Choroid plexus epithelial cell (primary cell): ENCODE data around the gene HOXA3.

Experiments
- DNase-seq: peaks from one replicate; pipeline ENCODE4 v3.0.0-alpha.2; 2010; ENCODE audit warnings: low read depth
- H3K4me3 ChIP-seq: 2 replicates; pipeline ENCODE4 v1.5.1; 2011; ENCODE audit warnings: low read depth, mild to moderate bottlenecking, control low read depth, low read length, moderate library complexity
- TF ChIP-seq, protein P1 (sequence below): conservative IDR thresholded peaks from 2 replicates; pipeline ENCODE4 v1.5.1; 2011; ENCODE audit warnings: low read depth, mild to moderate bottlenecking, control low read depth, inconsistent platforms, low read length, moderate library complexity

The HOXA3 gene

DNA sequence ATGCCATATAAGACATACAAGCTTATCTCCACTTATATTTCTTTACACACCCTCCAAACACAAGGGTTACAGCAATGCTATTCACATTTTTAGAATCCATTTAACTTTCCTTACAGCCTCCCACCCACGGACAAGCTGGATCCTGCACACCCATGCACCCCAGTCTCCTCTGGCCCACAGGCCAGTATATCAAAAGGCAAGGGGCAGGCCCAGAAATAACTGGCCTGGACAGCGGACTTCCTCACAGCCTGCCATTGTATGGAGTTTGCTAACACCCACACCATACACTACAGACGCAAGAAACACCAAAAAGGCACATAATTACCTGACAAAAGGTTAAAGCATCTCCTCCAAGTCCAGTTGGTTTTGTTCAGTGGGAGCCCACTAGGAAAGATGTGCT, 33.8 kb downstream of the HOXA3 start:
- no peak for DNase-seq
- no peak overlapping the region for H3K4me3 ChIP-seq
- TF ChIP-seq, protein P1, sequence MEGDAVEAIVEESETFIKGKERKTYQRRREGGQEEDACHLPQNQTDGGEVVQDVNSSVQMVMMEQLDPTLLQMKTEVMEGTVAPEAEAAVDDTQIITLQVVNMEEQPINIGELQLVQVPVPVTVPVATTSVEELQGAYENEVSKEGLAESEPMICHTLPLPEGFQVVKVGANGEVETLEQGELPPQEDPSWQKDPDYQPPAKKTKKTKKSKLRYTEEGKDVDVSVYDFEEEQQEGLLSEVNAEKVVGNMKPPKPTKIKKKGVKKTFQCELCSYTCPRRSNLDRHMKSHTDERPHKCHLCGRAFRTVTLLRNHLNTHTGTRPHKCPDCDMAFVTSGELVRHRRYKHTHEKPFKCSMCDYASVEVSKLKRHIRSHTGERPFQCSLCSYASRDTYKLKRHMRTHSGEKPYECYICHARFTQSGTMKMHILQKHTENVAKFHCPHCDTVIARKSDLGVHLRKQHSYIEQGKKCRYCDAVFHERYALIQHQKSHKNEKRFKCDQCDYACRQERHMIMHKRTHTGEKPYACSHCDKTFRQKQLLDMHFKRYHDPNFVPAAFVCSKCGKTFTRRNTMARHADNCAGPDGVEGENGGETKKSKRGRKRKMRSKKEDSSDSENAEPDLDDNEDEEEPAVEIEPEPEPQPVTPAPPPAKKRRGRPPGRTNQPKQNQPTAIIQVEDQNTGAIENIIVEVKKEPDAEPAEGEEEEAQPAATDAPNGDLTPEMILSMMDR = no peak

DNA sequence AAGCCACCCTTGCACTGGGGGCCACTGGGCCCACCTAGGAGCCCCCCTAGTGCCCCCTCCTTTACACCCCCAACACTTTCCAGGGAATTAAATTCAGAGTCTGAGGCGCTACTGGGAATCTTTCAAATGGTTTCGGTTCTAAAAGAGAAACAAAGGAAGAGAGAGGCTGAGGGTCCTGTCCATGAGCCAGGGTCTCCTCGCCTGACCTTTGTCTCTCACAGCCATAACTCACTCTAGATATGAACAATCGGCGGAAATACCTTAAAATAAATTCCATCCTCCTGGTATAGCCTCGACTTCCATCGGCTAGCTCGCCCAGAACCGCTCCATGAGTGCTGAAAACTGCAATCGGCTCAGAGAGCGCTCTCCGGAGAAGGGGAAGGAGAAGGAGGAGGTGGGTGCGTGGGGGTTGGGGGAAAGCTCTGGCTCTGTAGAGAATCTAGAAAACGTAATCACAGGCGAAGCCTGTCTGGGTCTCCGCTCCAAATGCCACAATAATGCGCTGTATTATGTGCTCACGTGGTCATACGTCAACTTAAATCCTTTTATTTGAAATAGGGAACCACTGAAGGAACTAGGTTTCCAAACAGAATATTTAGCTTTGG, 34.4 kb downstream of the HOXA3 start:
- no peak overlapping the region for H3K4me3 ChIP-seq
- TF ChIP-seq, protein P1 = no peak

DNA sequence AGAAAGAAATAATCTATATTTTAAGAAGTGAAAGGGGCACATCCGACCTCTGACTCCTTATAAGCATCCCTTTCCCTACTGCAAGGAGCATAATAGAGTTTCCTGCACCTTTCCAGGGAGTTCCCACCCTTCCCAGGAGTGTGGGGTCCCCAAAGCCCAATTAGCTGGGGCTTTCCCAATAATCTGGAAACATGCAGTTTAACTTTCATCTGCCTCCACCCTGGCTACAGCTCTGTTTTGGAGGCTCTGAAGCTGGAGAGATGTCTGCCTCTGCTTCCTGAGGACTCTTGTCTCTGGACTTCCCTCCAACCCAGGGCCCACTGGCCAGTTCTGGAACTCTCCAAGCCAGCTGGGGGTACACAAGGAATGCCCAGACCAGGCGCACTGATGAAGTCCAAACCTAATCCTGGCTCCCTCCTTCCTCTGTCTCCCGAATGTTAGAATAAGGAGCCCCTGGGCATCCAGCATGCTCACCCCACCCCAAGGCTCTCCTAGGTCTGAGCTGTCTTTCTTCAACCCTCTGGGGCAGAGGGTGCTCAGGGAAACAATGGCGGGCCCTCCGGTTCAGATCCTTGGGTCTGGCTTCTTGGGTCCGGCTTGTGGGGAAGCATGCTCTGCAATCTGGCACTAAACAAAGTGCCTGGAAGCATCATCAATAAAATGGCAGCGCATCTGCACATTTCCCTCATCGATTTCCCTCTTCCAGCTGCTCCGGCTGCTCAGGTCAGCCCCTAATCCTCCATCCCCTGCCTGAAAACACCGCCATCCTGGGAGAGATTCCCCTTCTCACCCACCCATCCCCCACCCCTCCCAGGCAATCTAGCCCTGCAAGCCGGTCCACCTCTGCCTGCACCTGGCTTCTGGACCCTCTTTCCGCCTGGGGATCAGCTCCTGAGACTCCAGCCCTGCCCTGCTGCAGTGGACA, 35.2 kb downstream of the HOXA3 start:
- no peak overlapping the region for H3K4me3 ChIP-seq
- no peak for DNase-seq
- TF ChIP-seq, protein P1 = no peak

More for the DNA sequence above, 34.4 kb downstream of the HOXA3 start:
- DNase-seq = no peak

DNA sequence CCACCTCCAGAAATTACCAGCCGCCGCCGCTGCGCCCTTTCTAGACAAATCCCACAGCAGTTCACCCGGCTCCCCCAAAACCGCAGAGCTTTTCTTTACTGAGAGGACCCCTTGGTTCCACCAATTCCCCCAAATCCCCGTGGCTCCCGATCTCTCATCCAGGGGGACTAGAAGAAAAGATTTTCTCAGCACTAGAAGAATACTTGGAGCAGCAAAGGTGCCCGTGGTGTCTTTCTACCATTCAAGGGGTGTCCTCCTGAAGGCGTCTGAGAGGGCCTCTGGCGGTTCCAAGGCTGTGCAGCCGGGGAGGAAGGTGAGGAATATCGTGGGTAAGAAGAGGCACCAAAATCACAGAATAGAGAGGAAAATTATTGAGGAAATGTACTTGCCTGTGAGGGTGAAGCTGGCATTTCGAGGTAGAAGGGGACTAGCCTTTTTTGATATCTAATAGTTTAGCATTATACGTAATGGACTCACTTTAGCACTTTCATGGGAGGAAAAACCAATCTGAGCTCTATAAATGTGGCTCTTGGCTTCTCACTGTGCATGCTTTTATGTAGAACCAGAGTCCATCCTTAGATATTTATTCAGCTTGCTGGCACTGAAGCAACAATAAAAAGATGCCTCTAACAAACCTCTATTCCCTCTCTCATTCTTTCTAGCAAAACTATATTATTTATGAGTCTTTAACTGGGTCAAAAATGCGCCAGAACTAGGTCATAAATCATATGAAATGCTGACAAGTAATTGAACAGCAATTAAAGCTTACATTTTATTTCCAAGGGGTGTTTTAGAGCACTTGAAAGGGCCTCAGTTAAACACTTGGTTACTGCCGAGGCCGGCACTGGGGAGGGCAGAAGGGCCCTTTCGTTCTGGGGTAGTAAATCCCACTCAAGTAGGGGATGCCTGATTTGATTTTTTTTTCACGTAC, 36.1 kb downstream of the HOXA3 start:
- no peak for DNase-seq
- H3K4me3 ChIP-seq = no peak overlapping the region

DNA sequence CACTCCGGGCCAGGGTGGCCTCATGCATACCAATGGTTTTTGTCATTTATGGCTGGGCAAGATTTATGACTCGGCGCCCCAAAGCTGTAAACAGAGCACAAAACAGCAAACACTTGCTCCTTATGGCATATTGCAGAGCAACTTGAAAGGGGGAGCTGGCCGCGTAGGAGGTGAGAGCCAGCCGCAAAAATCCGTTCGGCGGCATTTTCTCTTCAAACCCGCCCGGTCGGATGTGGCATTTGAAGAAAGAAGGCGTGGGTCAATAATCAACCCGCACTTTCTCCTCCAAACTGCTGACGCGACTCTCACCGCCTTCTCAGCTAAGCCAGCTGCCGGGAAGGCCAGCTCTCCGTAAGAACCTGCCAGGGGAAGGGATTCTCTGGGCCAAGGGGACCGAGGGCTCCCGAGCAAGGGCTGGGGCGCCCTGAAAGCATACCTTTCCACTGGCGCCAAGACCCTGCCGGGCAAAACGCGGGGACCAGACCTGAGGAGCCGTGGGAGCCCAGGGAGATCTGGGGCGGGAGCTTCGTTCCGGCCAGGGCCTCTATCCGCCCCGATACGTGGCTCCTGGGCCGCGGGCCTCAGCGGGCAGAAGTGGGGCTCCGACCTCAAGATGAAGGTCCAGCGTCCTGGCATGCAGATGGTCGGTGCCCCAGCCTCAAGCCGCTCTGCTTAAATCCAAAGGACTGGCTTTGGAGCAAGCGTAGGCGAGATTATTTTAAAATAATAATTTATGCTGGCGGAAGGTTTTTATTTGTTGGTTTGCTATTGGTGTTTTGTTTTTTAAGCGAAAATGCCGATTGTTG, 37.0 kb downstream of the HOXA3 start:
- no peak overlapping the region for H3K4me3 ChIP-seq
- DNase-seq = no peak
- TF ChIP-seq, protein P1 = no peak

More for the DNA sequence above, 36.1 kb downstream of the HOXA3 start:
- TF ChIP-seq, protein P1 = no peak

DNA sequence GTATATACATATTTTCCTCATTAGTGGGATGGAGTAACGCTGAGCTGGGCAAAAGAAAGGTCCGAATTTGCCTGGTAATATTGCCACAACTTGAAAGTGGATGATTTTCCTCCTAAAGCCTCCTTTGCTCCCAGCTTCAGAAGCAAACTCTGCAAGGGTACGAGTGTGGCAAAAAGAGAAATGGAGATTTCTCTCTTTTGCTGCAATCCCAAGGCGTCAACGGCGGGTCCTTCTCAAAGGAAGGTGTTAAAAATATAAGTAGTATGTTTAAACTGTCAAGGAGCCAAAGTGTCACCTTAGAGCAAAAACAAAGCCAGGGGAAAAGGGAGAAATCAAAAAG, 37.5 kb downstream of the HOXA3 start:
- no peak for DNase-seq
- no peak overlapping the region for H3K4me3 ChIP-seq
- TF ChIP-seq, protein P1 = no peak
